ENCODE results near the gene CRYBG1.
A peak's percentile ranks its signal among the peaks of the same experiment; 100 is the strongest.

CRYBG1 gene

DNA sequence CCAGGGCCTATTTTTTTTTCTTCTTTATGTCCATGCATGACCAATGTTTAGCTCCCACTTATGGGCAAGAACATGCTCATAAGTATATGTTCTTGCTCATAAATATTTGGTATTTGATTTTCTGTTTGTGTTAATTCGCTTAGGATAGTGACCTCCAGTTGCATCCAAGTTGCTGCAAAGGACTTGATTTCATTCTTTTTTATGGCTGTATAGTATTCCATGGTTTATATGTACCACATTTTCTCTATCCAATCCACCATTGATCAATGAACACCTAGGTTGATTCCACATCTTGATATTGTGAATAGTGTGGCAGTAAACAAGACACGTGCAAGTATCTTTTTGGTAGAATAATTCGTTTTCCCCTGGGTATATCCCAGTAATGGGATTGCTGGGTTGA, 190.6 kb downstream of the CRYBG1 start:
- Histone ChIP-seq H3K27me3 (ENCODE audit: control insufficient read depth in 3 of 3, insufficient read depth in 3 of 3, low read depth in 1 of 3, low read length in 3 of 3) (no peaks in the 10 kb centered on the region), H3K9me3 (replicated peaks in 1 of 2; ENCODE audit: control insufficient read depth in 2 of 2, insufficient read depth in 1 of 2, low read depth in 1 of 2, low read length in 2 of 2) (no peaks in the 10 kb centered on the region), H3K14ac (ENCODE audit: low read length) (no peak overlapping the region), H3K9ac (ENCODE audit: low read depth, low read length, poor library complexity) (no peak overlapping the region), H2BK120ac (ENCODE audit: low read depth, low read length) (no peak overlapping the region), H2AFZ (ENCODE audit: low read length) (no peak overlapping the region), H3K36me3 (replicated peaks in 1 of 2; ENCODE audit: control insufficient read depth in 2 of 2, insufficient read depth in 2 of 2, low read length in 2 of 2) (no peaks in the 10 kb centered on the region), H4K8ac (ENCODE audit: low read depth, low read length) (no peak overlapping the region), H2BK5ac (ENCODE audit: low read length) (no peak overlapping the region), H3K27ac (replicated peaks; ENCODE audit: low read length) (no peak overlapping the region), H3K79me1 (ENCODE audit: low read depth, low read length) (no peaks in the 10 kb centered on the region), H2BK15ac (ENCODE audit: low read length) (no peak overlapping the region), H3K4me3 (ENCODE audit: low read length in 2 of 2) (no peak overlapping the region), H3K23ac (ENCODE audit: low read depth, low read length, poor library complexity) (no peak overlapping the region), H3K4me2 (ENCODE audit: insufficient read depth, low read length, poor library complexity, severe bottlenecking) (no peak overlapping the region), H4K91ac (ENCODE audit: low read depth, low read length, poor library complexity) (no peak overlapping the region), H2AK5ac (ENCODE audit: low read depth, low read length) (no peak overlapping the region), H3K4me1 (ENCODE audit: control insufficient read depth in 2 of 2, insufficient read depth in 1 of 2, low read depth in 1 of 2, low read length in 2 of 2) (peaks cover 2 to 9% of the 10 kb centered on the region in 2 donors), H3K18ac (ENCODE audit: low read length) (no peak overlapping the region), H3K4ac (ENCODE audit: low read length) (no peak overlapping the region), H2BK12ac (ENCODE audit: low read length) (no peak overlapping the region)
- WGBS, 2 donors (ENCODE audit: extremely low coverage in 2 of 2, insufficient read length in 2 of 2, insufficient replicate concordance in 1 of 2), result no CpG with 5 or more reads among the region's 3 CpGs
- no peak for DNase-seq (ENCODE audit: low spot score)

- Histone ChIP-seq H3K4ac (ENCODE audit: low read length) (no peak overlapping the region), H2AFZ (ENCODE audit: low read length) (peak overlapping the region; percentile 60), H2BK15ac (ENCODE audit: low read length) (no peak overlapping the region), H3K18ac (ENCODE audit: low read length) (no peak overlapping the region), H3K9me3 (replicated peaks in 1 of 2; ENCODE audit: control insufficient read depth in 2 of 2, insufficient read depth in 1 of 2, low read depth in 1 of 2, low read length in 2 of 2) (no peaks in the 10 kb centered on the region), H3K14ac (ENCODE audit: low read length) (no peak overlapping the region), H4K91ac (ENCODE audit: low read depth, low read length, poor library complexity) (no peak overlapping the region), H2AK5ac (ENCODE audit: low read depth, low read length) (no peak overlapping the region), H3K23ac (ENCODE audit: low read depth, low read length, poor library complexity) (no peak overlapping the region), H3K9ac (ENCODE audit: low read depth, low read length, poor library complexity) (no peak overlapping the region), H2BK5ac (ENCODE audit: low read length) (no peak overlapping the region), H3K79me1 (ENCODE audit: low read depth, low read length) (no peaks in the 10 kb centered on the region), H3K4me1 (ENCODE audit: control insufficient read depth in 2 of 2, insufficient read depth in 1 of 2, low read depth in 1 of 2, low read length in 2 of 2) (peaks cover 2% of the 10 kb centered on the region in 2 donors), H3K4me3 (ENCODE audit: low read length in 2 of 2) (no peak overlapping the region), H2BK12ac (ENCODE audit: low read length) (no peak overlapping the region), H4K8ac (ENCODE audit: low read depth, low read length) (no peak overlapping the region), H3K27ac (replicated peaks; ENCODE audit: low read length) (no peak overlapping the region), H3K36me3 (replicated peaks in 1 of 2; ENCODE audit: control insufficient read depth in 2 of 2, insufficient read depth in 2 of 2, low read length in 2 of 2) (no peaks in the 10 kb centered on the region), H3K27me3 (ENCODE audit: control insufficient read depth in 3 of 3, insufficient read depth in 3 of 3, low read depth in 1 of 3, low read length in 3 of 3) (no peaks in the 10 kb centered on the region), H3K4me2 (ENCODE audit: insufficient read depth, low read length, poor library complexity, severe bottlenecking) (no peak overlapping the region), H2BK120ac (ENCODE audit: low read depth, low read length) (no peak overlapping the region)
- WGBS, 2 donors (ENCODE audit: extremely low coverage in 2 of 2, insufficient read length in 2 of 2, insufficient replicate concordance in 1 of 2), result no CpG with 5 or more reads among the region's 5 CpGs
- DNase-seq (ENCODE audit: low spot score), result no peak
These were observed 192.9 kb downstream of the CRYBG1 start for GRCh38 chr6:106553440-106553839.

- Histone ChIP-seq H2AFZ (ENCODE audit: low read length) (no peak overlapping the region), H3K79me1 (ENCODE audit: low read depth, low read length) (no peaks in the 10 kb centered on the region), H3K4me2 (ENCODE audit: insufficient read depth, low read length, poor library complexity, severe bottlenecking) (no peak overlapping the region), H2BK12ac (ENCODE audit: low read length) (no peak overlapping the region), H3K27me3 (ENCODE audit: control insufficient read depth in 3 of 3, insufficient read depth in 3 of 3, low read depth in 1 of 3, low read length in 3 of 3) (no peaks in the 10 kb centered on the region), H3K18ac (ENCODE audit: low read length) (no peak overlapping the region), H3K36me3 (replicated peaks in 1 of 2; ENCODE audit: control insufficient read depth in 2 of 2, insufficient read depth in 2 of 2, low read length in 2 of 2) (no peaks in the 10 kb centered on the region), H4K91ac (ENCODE audit: low read depth, low read length, poor library complexity) (no peak overlapping the region), H3K9ac (ENCODE audit: low read depth, low read length, poor library complexity) (no peak overlapping the region), H3K9me3 (replicated peaks in 1 of 2; ENCODE audit: control insufficient read depth in 2 of 2, insufficient read depth in 1 of 2, low read depth in 1 of 2, low read length in 2 of 2) (no peaks in the 10 kb centered on the region), H2AK5ac (ENCODE audit: low read depth, low read length) (no peak overlapping the region), H2BK5ac (ENCODE audit: low read length) (no peak overlapping the region), H3K4me1 (ENCODE audit: control insufficient read depth in 2 of 2, insufficient read depth in 1 of 2, low read depth in 1 of 2, low read length in 2 of 2) (peaks cover 2% of the 10 kb centered on the region in 2 donors), H3K14ac (ENCODE audit: low read length) (no peak overlapping the region), H3K23ac (ENCODE audit: low read depth, low read length, poor library complexity) (no peak overlapping the region), H3K4ac (ENCODE audit: low read length) (no peak overlapping the region), H4K8ac (ENCODE audit: low read depth, low read length) (no peak overlapping the region), H2BK15ac (ENCODE audit: low read length) (no peak overlapping the region), H3K4me3 (ENCODE audit: low read length in 2 of 2) (no peak overlapping the region), H2BK120ac (ENCODE audit: low read depth, low read length) (no peak overlapping the region), H3K27ac (replicated peaks; ENCODE audit: low read length) (no peak overlapping the region)
- DNase-seq (ENCODE audit: low spot score), result no peak
- WGBS, 2 donors (ENCODE audit: extremely low coverage in 2 of 2, insufficient read length in 2 of 2, insufficient replicate concordance in 1 of 2), result no CpG with 5 or more reads among the region's 5 CpGs
These were observed 195.2 kb downstream of the CRYBG1 start for GRCh38 chr6:106555767-106556166.

GRCh38 chr6:106556368-106556960, 195.9 kb downstream of the CRYBG1 start:
- no peak overlapping the region for H4K8ac ChIP-seq (ENCODE audit: low read depth, low read length)
- WGBS, 2 donors (ENCODE audit: extremely low coverage in 2 of 2, insufficient read length in 2 of 2, insufficient replicate concordance in 1 of 2), result no CpG with 5 or more reads among the region's 3 CpGs
- H2BK15ac ChIP-seq (ENCODE audit: low read length), result no peak overlapping the region
- H2AK5ac ChIP-seq (ENCODE audit: low read depth, low read length), result no peak overlapping the region
- no peak overlapping the region for H3K23ac ChIP-seq (ENCODE audit: low read depth, low read length, poor library complexity)
- no peaks in the 10 kb centered on the region for H3K36me3 ChIP-seq (replicated peaks in 1 of 2; ENCODE audit: control insufficient read depth in 2 of 2, insufficient read depth in 2 of 2, low read length in 2 of 2)
- no peak overlapping the region for H3K4ac ChIP-seq (ENCODE audit: low read length)
- peaks cover 2% of the 10 kb centered on the region in 2 donors for H3K4me1 ChIP-seq (ENCODE audit: control insufficient read depth in 2 of 2, insufficient read depth in 1 of 2, low read depth in 1 of 2, low read length in 2 of 2)
- no peak overlapping the region for H3K9ac ChIP-seq (ENCODE audit: low read depth, low read length, poor library complexity)
- no peak overlapping the region for H2BK5ac ChIP-seq (ENCODE audit: low read length)
- H2BK120ac ChIP-seq (ENCODE audit: low read depth, low read length), result no peak overlapping the region
- no peak overlapping the region for H2BK12ac ChIP-seq (ENCODE audit: low read length)
- no peak for DNase-seq (ENCODE audit: low spot score)
- no peaks in the 10 kb centered on the region for H3K27me3 ChIP-seq (ENCODE audit: control insufficient read depth in 3 of 3, insufficient read depth in 3 of 3, low read depth in 1 of 3, low read length in 3 of 3)
- no peak overlapping the region for H3K4me2 ChIP-seq (ENCODE audit: insufficient read depth, low read length, poor library complexity, severe bottlenecking)
- H3K27ac ChIP-seq (replicated peaks; ENCODE audit: low read length), result no peak overlapping the region
- H3K4me3 ChIP-seq (ENCODE audit: low read length in 2 of 2), result no peak overlapping the region
- H3K9me3 ChIP-seq (replicated peaks in 1 of 2; ENCODE audit: control insufficient read depth in 2 of 2, insufficient read depth in 1 of 2, low read depth in 1 of 2, low read length in 2 of 2), result no peaks in the 10 kb centered on the region
- no peak overlapping the region for H4K91ac ChIP-seq (ENCODE audit: low read depth, low read length, poor library complexity)
- no peaks in the 10 kb centered on the region for H3K79me1 ChIP-seq (ENCODE audit: low read depth, low read length)
- H3K18ac ChIP-seq (ENCODE audit: low read length), result no peak overlapping the region
- no peak overlapping the region for H3K14ac ChIP-seq (ENCODE audit: low read length)
- no peak overlapping the region for H2AFZ ChIP-seq (ENCODE audit: low read length)

Data from neuronal stem cell (in vitro differentiated cells).